A673 (cell line): Measurements from ENCODE around the gene BLOC1S2.

Source experiments
- EZH2 ChIP-seq: fragments of 200-600 bp; sonication (generic); IDR thresholded peaks from 2 replicates; pipeline ENCODE4 v1.6.1; 2017; ENCODE audit warnings: borderline replicate concordance, low read depth, mild to moderate bottlenecking, mixed read lengths, antibody characterized with exemption, low read length; ENCODE audit not compliant: poor library complexity, severe bottlenecking
- TF ChIP-seq, protein P1 (sequence below): fragments of 300-800, 200-600 bp; sonication (generic); conservative IDR thresholded peaks from 2 replicates; pipeline ENCODE4 v1.5.1; 2017; ENCODE audit warnings: low read depth, mild to moderate bottlenecking, antibody characterized with exemption, low read length, moderate library complexity, mixed read lengths

GRCh38 chr10:100287756-100288155 is 1.3 kb upstream of the BLOC1S2 start:
- TF ChIP-seq, protein P1, sequence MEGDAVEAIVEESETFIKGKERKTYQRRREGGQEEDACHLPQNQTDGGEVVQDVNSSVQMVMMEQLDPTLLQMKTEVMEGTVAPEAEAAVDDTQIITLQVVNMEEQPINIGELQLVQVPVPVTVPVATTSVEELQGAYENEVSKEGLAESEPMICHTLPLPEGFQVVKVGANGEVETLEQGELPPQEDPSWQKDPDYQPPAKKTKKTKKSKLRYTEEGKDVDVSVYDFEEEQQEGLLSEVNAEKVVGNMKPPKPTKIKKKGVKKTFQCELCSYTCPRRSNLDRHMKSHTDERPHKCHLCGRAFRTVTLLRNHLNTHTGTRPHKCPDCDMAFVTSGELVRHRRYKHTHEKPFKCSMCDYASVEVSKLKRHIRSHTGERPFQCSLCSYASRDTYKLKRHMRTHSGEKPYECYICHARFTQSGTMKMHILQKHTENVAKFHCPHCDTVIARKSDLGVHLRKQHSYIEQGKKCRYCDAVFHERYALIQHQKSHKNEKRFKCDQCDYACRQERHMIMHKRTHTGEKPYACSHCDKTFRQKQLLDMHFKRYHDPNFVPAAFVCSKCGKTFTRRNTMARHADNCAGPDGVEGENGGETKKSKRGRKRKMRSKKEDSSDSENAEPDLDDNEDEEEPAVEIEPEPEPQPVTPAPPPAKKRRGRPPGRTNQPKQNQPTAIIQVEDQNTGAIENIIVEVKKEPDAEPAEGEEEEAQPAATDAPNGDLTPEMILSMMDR: no peak
- no peak for TF ChIP-seq EZH2
